HG03064 (cell line): ENCODE data around the gene FAM186B.

ENCODE experiments used
- ATAC-seq: cut with Tn5 transposase; IDR thresholded peaks from one replicate; pipeline ENCODE4 v1.9.1; 2021; ENCODE audit warnings: low read depth; ENCODE audit not compliant: unreplicated experiment

FAM186B gene

GRCh38 chr12:49540229-49541139 lies 65.0 kb downstream of the FAM186B start:
- no peak for ATAC-seq

GRCh38 chr12:49539406-49540228 lies 65.8 kb downstream of the FAM186B start:
- no peak for ATAC-seq

- peak; percentile 47 for ATAC-seq
Measured at GRCh38 chr12:49538510-49539403, 66.7 kb downstream of the FAM186B start, which contains the start of gene KCNH3. KCNH3 (plus strand) TSS chr12:49539030; CDS start chr12:49539417, 387 bp downstream.

DNA sequence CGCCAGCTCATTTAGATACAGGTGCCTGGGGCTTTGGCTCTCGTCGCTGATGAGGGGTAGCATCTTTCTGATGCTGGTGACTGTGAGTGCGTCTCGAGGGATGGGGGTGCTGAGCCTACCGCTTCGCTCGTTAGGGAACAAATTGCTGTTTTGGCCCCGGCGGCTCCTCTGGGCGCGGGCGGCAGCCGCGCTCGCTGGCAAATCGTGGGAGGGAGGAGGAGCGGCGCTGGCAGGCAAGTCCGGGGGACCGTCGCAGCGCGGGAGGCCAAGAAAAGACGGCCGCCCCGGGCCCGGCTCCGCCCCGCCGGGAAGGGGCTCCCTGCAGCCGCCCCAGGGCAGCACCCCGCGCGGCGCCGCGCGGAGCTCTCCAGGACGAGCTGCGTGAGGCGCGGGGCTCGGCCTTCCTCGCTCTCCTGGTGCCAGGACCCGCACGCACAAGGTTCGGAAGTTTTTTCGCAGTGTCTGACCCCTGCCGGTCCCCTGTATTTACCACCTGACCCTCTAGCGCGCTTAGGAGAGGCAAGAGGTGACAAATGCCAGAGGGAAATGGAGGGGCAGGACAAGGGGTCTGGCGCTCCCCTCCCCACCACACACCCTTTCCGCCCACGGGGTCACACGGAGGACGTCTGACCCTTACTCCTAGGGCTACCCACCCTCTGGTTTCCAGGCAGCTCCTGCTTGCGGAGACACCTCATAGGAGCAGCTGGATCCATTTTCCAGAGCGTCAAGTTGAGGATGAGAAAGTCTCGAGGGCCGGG lies 67.5 kb downstream of the FAM186B start:
- ATAC-seq, result no peak
